Activated naive CD8-positive, alpha-beta T cell treated with anti-CD3 and anti-CD28 coated beads, Interleukin-2, amount 50 U/mL, for 24 hours (primary cell): ENCODE data around the gene CCDC148.

Experiments
- ATAC-seq: fragments of 150-1000 bp; cut with Tn5 transposase; one replicate; pipeline ENCODE4 v1.10.0; 2021
- DNase-seq: peaks from one replicate; pipeline ENCODE4 v3.0.0; 2021
- H3K27ac Mint-ChIP-seq: one replicate; pipeline ENCODE4 v1.8.0; 2021; ENCODE audit warnings: mild to moderate bottlenecking, mixed read lengths
- H3K27me3 Mint-ChIP-seq: one replicate; pipeline ENCODE4 v1.8.0; 2021; ENCODE audit warnings: mixed read lengths
- H3K36me3 Mint-ChIP-seq: one replicate; pipeline ENCODE4 v1.8.0; 2021; ENCODE audit warnings: low read depth, mixed read lengths
- H3K4me1 Mint-ChIP-seq: one replicate; pipeline ENCODE4 v1.8.0; 2021; ENCODE audit warnings: mixed read lengths
- H3K4me3 Mint-ChIP-seq: one replicate; pipeline ENCODE4 v1.8.0; 2021; ENCODE audit warnings: mild to moderate bottlenecking, moderate library complexity, mixed read lengths
- H3K9me3 Mint-ChIP-seq: one replicate; pipeline ENCODE4 v1.8.0; 2021; ENCODE audit warnings: mixed read lengths

The CCDC148 gene

DNA sequence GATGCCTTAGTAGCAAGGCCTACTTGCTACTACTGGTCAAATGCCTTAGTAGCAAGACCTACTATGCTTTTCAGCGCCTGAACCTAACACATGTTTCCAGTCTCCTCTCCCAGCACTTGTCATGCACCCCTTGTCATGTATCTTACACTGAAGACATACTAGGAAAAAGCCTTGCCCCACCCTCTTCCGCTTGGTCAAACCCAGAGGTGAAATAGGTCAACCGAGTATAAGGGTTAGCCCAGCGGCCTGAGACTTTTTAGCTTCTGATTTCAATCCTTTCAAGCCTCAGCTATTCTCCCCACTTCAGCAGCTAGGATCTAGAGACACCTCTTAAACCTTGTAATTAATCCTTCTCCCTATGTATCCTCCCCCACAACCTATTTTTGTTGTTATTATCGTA lies 281.6 kb downstream of the CCDC148 start:
- peaks cover 16% of the 10 kb centered on the region for H3K27me3 Mint-ChIP-seq
- ATAC-seq, result no peak
- H3K9me3 Mint-ChIP-seq, result no peaks in the 10 kb centered on the region
- H3K4me3 Mint-ChIP-seq, result no peak overlapping the region
- no peaks in the 10 kb centered on the region for H3K36me3 Mint-ChIP-seq
- no peak for DNase-seq
- no peaks in the 10 kb centered on the region for H3K4me1 Mint-ChIP-seq
- H3K27ac Mint-ChIP-seq, result no peak overlapping the region

DNA sequence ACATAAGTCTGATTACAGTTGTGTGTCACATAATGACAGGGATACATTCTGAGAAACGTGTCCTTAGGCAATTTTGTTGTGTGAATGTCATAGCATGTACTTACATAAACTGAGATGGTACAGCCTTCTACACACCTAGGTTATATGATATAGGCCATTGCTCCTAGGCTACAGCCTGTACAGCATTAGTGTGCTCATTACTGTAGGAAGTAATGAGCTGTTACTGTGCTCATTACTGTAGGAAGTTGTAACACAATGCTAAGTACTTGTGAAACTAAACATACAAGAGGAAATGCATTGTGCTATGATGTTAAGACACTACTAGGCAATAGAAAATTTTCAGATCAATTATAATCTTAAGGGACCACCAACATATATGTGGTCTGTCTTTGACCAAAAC lies 282.1 kb downstream of the CCDC148 start:
- DNase-seq (no peak), ATAC-seq (no peak)
- no peak overlapping the region for H3K27ac Mint-ChIP-seq
- no peaks in the 10 kb centered on the region for H3K9me3 Mint-ChIP-seq
- H3K27me3 Mint-ChIP-seq, result peaks cover 15% of the 10 kb centered on the region
- no peaks in the 10 kb centered on the region for H3K36me3 Mint-ChIP-seq
- no peak overlapping the region for H3K4me3 Mint-ChIP-seq
- H3K4me1 Mint-ChIP-seq, result no peaks in the 10 kb centered on the region

GRCh38 chr2:158172719-158173118 lies 283.8 kb downstream of the CCDC148 start:
- no peak overlapping the region for H3K27ac Mint-ChIP-seq
- no peak for DNase-seq
- H3K9me3 Mint-ChIP-seq, result no peaks in the 10 kb centered on the region
- H3K4me1 Mint-ChIP-seq, result no peaks in the 10 kb centered on the region
- H3K36me3 Mint-ChIP-seq, result no peaks in the 10 kb centered on the region
- H3K4me3 Mint-ChIP-seq, result no peak overlapping the region
- ATAC-seq, result no peak
- peaks cover 7% of the 10 kb centered on the region for H3K27me3 Mint-ChIP-seq

GRCh38 chr2:158154596-158154995 lies 302.0 kb downstream of the CCDC148 start:
- Mint-ChIP-seq H3K9me3 (no peaks in the 10 kb centered on the region), H3K36me3 (no peaks in the 10 kb centered on the region), H3K27ac (no peak overlapping the region), H3K4me1 (no peaks in the 10 kb centered on the region), H3K27me3 (peaks cover 6% of the 10 kb centered on the region), H3K4me3 (no peak overlapping the region)
- ATAC-seq, result no peak
- DNase-seq, result no peak

- no peak overlapping the region for H3K27ac Mint-ChIP-seq
- H3K36me3 Mint-ChIP-seq, result no peaks in the 10 kb centered on the region
- ATAC-seq (no peak), DNase-seq (no peak)
- no peaks in the 10 kb centered on the region for H3K9me3 Mint-ChIP-seq
- no peak overlapping the region for H3K4me3 Mint-ChIP-seq
- peaks cover 4% of the 10 kb centered on the region for H3K27me3 Mint-ChIP-seq
- no peaks in the 10 kb centered on the region for H3K4me1 Mint-ChIP-seq
These were observed 303.1 kb downstream of the CCDC148 start for GRCh38 chr2:158153270-158154015.

DNA sequence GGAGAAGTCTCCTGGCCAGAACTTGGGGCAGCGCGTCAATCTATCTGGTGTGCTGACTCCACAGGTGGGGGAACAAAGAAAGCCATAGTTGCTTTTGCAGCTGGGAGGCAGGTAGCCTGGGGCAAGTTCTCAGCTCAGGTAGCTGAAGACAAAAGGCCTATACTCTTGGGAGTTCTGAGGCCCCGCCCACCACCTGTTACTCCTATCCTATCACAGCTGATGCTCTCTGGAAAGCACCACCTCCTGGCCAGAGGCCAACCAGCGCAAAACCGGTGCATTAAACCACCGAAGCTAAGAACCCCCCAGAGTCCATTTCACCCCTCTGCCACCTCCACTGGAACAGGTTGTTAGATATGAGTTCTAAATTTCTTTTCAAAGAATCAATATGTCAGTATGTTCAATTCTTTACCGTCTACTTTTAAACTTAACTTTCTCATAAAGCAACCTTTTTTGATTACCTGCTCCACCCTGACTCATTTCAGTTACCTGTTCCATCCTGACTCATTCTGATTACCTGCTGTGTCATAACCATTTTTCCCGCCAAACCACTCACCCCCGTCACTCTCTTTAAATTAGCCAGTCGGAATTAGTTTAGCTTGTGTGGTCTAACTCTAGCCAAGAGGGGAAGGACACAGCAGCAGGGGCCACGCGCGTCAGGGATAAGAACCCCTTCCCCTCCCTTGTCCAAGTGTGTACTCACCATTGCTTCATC lies 311.5 kb downstream of the CCDC148 start:
- Mint-ChIP-seq H3K36me3 (no peaks in the 10 kb centered on the region), H3K9me3 (no peaks in the 10 kb centered on the region), H3K27ac (no peak overlapping the region), H3K4me3 (no peak overlapping the region), H3K27me3 (peaks cover 11% of the 10 kb centered on the region), H3K4me1 (peaks cover 2% of the 10 kb centered on the region)
- ATAC-seq (no peak), DNase-seq (no peak)

DNA sequence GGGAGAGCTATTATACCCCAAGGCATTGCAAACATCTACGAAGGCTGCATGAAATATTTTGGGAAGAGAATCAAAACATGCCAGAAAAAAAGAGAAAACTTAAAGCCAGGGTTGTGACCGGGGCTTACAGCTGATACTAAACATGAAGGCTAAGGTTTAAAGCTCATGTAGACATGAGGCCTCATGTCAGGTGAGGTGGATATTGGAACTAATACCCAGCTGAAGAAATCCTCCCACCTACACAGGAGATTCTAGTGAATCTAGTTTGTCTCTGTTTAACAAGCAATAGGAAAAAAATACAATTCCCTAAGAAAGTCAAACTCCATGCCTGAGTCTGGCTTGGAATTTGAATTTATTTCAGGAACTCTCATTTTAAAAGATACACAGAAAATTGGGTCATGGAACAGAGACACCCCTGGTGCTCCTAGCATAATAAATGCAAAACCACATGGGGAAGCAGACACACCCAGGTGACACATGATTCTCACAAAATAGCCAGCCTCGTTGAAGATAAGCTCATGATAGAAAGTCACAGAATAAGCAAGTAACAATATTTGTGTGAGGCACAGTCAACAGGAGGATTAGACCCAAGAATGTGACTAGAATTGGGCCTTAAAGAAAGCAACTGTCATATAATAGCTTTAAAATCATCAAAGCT lies 312.7 kb downstream of the CCDC148 start:
- no peak overlapping the region for H3K27ac Mint-ChIP-seq
- DNase-seq (no peak), ATAC-seq (no peak)
- peaks cover 2% of the 10 kb centered on the region for H3K4me1 Mint-ChIP-seq
- H3K36me3 Mint-ChIP-seq, result no peaks in the 10 kb centered on the region
- H3K9me3 Mint-ChIP-seq, result no peaks in the 10 kb centered on the region
- H3K4me3 Mint-ChIP-seq, result no peak overlapping the region
- H3K27me3 Mint-ChIP-seq, result peaks cover 11% of the 10 kb centered on the region

DNA sequence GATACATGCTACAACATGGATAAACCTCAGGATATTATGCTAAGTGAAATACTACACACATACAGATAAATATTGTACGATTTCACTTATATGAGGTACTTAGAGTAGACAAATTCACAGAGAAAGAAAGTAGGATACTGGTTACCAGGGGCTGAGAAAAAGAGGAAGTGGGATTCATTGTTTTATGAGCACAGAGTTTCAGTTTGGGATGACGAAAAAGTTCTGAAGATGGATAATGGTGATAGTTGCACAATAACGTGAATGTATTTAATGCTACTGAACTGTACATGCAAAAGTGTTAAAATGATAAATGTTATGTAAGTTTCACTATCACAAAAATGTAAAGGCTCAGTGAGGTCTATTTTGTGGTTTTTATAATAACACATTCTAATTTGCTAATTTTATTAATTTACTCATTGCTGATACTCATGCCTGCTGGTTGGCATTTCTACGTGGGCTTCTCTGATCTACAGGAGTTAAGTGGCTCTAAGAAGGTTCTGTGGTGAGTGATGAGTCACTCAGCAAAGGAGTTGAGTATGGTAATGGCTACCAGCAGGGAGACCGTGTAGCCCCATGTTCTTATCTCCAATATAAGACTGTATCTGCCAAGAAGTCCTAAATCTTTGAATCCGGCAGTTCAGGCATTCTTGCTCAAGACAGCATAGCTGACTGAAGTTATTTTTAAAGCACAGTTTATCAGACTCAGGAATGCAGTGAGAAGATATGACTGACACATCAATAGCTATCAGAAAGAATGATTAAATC lies 313.8 kb downstream of the CCDC148 start:
- DNase-seq (no peak), ATAC-seq (no peak)
- Mint-ChIP-seq H3K4me3 (no peak overlapping the region), H3K36me3 (no peaks in the 10 kb centered on the region), H3K27me3 (peaks cover 9% of the 10 kb centered on the region), H3K9me3 (no peaks in the 10 kb centered on the region), H3K27ac (no peak overlapping the region), H3K4me1 (peaks cover 2% of the 10 kb centered on the region)

DNA sequence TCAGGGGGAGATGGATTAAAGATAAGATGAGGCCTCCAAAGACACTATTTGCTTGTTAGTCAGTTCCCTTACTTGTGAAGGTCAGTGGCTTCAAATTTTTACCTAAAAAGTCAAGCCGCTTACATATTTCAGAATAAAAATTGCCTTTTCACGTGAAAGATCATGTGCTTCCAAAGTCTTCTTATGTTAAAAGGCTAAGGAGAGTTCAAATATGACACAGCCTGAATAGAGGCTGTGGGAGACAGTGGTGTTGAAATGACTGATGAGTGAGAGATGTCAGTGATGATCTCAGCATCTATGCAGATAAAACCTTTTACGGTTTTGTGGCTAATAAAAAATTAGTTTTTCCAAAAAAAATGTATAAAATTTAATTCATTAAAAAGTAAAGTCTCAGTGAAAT lies 314.4 kb downstream of the CCDC148 start:
- Mint-ChIP-seq H3K27me3 (peaks cover 4% of the 10 kb centered on the region), H3K4me1 (peaks cover 2% of the 10 kb centered on the region), H3K36me3 (no peaks in the 10 kb centered on the region), H3K27ac (no peak overlapping the region), H3K9me3 (no peaks in the 10 kb centered on the region), H3K4me3 (no peak overlapping the region)
- DNase-seq, result no peak
- no peak for ATAC-seq

DNA sequence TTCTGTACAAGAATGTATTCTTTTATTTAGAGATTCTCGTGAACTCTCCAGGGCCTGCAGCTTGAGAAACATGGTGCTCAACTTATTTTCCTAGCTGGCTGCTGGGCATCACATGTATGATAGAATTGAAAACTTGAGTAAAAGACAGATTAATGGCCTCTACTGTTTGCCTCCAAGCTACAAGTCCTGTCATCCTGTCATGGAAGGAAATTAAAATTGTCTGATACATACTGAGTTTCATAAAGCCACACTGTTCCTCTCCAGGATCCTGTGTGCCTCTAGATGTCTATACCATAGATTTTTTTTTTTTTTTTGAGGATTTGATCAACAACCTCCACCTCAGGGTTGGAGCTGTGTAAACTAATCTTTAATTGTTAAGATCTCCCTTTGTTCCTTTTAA lies 316.4 kb downstream of the CCDC148 start:
- ATAC-seq, result no peak
- H3K27me3 Mint-ChIP-seq, result peaks cover 4% of the 10 kb centered on the region
- H3K4me1 Mint-ChIP-seq, result peaks cover 2% of the 10 kb centered on the region

DNA sequence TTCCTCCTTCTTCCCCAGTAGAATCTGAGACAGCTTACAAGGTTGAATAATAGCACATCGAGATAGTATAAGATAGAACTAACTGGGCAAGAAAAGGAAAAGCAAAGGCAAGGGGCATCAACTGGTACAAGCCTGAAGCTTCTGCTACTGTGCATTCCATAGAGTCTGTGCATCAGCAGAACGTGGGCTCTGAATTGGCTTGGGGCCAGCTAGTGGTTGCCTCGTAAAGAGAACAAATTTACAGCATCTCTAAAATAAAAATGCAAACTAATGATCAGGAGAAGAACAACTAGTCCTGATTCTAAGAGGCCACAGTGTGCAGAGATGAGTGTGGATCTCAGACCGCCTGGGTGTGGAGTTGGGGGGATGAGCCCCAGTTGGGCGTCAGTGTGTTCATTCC lies 318.3 kb downstream of the CCDC148 start:
- DNase-seq (no peak), ATAC-seq (no peak)
- no peak overlapping the region for H3K27ac Mint-ChIP-seq
- H3K4me1 Mint-ChIP-seq, result peaks cover 2% of the 10 kb centered on the region
- no peaks in the 10 kb centered on the region for H3K9me3 Mint-ChIP-seq
- no peak overlapping the region for H3K4me3 Mint-ChIP-seq
- H3K27me3 Mint-ChIP-seq, result peaks cover 4% of the 10 kb centered on the region
- H3K36me3 Mint-ChIP-seq, result no peaks in the 10 kb centered on the region

More for the DNA sequence above, 316.4 kb downstream of the CCDC148 start:
- no peaks in the 10 kb centered on the region for H3K9me3 Mint-ChIP-seq
- DNase-seq, result no peak
- H3K36me3 Mint-ChIP-seq, result no peaks in the 10 kb centered on the region
- H3K27ac Mint-ChIP-seq, result no peak overlapping the region
- H3K4me3 Mint-ChIP-seq, result no peak overlapping the region

DNA sequence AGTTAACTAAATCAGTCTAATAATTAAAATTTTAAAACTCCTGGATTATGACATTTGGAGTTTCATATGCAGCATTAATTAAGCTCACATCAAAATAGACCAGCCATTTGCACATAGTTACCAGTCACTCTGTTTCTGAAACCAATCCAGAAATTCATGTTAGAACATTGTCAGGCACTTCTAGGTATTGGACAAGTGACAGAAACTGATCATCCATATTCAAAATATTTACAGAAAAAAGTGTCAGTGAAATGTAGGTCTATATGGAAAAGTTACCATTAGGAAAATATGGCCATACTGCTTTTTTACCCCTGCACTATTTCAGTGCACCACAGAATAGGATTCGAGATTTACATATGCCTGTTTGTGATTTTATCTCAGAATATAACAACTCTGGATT lies 321.5 kb downstream of the CCDC148 start:
- Mint-ChIP-seq H3K4me1 (no peaks in the 10 kb centered on the region), H3K4me3 (no peak overlapping the region), H3K9me3 (no peaks in the 10 kb centered on the region), H3K36me3 (no peaks in the 10 kb centered on the region), H3K27me3 (peaks cover 5% of the 10 kb centered on the region), H3K27ac (no peak overlapping the region)
- ATAC-seq, result no peak
- DNase-seq, result no peak

DNA sequence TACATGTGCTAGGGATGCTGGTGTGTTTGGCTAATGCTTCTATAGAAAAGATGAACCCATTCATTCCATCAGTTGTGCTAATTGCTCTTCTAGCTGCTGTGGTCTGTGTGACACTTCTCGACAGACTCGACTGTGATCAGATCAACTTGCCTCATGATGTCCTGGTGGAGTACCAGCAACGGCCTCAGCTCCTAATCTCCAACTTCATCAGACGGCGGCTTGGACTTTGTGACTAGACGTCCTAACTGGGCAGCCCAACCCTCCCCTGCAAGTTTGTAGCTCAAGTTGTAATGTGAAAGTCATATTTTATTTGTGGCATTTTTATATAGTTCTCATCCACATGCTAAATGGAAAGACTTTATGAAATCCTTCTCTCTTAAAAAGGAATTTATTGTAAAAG lies 321.9 kb downstream of the CCDC148 start:
- Mint-ChIP-seq H3K27ac (no peak overlapping the region), H3K36me3 (no peaks in the 10 kb centered on the region), H3K27me3 (peaks cover 5% of the 10 kb centered on the region), H3K4me1 (no peaks in the 10 kb centered on the region), H3K9me3 (no peaks in the 10 kb centered on the region), H3K4me3 (no peak overlapping the region)
- ATAC-seq (no peak), DNase-seq (no peak)

- no peaks in the 10 kb centered on the region for H3K36me3 Mint-ChIP-seq
- no peak for ATAC-seq
- H3K9me3 Mint-ChIP-seq, result no peaks in the 10 kb centered on the region
- no peaks in the 10 kb centered on the region for H3K4me1 Mint-ChIP-seq
- H3K27ac Mint-ChIP-seq, result no peak overlapping the region
- no peak for DNase-seq
- peaks cover 5% of the 10 kb centered on the region for H3K27me3 Mint-ChIP-seq
- no peak overlapping the region for H3K4me3 Mint-ChIP-seq
These were observed 322.5 kb downstream of the CCDC148 start for GRCh38 chr2:158134055-158134454.
